SIG-M5 treated with dmso at 0.1 percent for 504 hours (cell line): ENCODE measurements around the gene MRPS14.
A peak's percentile ranks its signal among the peaks of the same experiment; 100 is the strongest.
"Not testable (repeated sequence)": the region's sequence is repeated elsewhere in the genome, so short reads cannot be mapped to it uniquely, and the experiment has no call there.

Source experiments
- DNase-seq: peaks from one replicate; lab custom pipeline; 2025; ENCODE audit not compliant: unreplicated experiment; lab: John Stamatoyannopoulos, UW

The MRPS14 gene

DNA sequence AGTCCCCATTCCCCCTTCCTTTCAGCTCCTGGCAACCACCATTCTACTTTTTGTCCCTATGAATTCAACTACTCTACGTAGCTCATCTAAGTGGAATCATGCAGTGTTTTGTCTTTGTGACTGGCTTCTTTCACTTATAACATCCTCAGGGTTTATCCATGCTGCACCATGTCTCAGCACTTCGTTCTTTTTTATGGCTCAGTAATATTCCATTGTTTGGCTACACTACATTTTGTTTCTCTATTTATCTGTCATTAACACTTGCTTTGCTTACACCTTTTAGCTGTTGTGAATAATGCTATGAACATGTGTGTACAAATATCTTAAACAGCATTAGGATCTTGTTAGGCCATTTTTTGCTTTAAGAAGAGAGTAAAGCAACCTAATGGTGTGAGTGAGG is 1.5 kb upstream of the MRPS14 start:
- no peak for DNase-seq

DNA sequence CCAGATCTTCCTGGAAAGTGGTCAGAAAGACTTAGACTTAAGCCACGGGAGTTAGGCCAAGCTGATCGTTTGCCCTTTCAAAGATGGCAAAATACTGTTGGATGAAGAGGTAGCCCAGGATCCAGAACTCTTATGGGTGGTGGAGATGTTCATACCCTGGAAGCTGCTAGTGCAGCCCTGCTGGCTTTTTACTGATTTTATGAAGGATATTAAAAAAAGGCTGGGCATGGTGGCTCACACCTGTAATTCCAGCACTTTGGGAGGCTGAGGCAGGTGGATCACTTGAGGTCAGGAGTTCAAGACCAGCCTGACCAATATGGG is 657 bp upstream of the MRPS14 start:
- DNase-seq: not testable (repeated sequence)

DNA sequence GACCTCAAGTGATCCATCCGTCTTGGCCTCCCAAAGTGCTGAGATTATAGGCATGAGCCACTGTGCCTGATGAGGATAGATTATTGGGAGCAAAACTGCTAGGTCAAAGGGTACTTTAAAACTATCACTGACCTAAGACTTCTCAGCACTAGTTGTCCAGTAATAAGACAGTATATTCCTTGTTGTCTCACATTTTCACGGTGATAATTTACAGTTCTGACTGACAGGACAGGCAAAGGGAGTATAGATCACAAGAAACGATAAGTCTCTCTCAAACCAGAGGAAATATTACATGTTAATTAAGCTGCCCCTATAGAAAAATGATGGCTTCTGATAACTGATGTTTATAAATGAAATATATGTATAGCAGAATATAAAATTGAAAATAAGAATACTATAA is 3.7 kb downstream of the MRPS14 start:
- DNase-seq: no peak

- DNase-seq: no peak
Observed at GRCh38 chr1:175015243-175015642, 8.0 kb downstream of the MRPS14 start.

GRCh38 chr1:175013445-175013844 is 9.8 kb downstream of the MRPS14 start:
- DNase-seq: no peak

- no peak for DNase-seq
Observed at GRCh38 chr1:175009532-175009931, 13.7 kb downstream of the MRPS14 start.

DNA sequence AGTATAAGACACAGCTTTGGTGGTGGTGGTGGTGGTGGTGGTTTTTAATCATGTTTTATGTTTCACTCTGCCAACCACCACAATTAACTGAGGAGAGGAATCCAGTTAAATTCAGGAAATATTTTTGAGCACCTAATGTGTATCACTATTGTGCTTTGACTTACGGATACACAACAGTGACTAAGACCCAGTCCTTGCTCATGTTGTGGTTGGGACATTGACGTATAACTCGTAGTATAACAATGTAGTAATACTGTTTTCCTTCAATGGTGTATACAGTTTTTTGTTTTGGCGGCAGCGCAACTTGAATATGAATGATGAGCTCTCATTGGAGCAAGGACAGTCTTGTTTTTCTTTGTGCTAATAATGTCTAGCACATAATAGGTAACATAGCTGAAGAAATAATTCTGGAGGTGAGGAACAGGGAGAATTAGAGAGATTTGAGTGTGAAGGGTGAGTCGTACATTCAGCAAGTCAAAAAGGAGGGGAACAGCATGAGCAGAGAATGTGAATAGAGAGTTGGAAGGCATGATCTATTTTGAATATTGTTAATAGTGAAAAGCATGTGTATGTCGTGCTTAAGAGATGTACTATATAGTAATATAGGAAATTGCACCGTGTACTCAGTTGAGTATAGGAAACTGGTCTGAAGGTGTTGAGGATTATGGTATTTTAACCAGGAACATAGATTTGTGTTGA is 18.0 kb downstream of the MRPS14 start:
- DNase-seq: no peak

GRCh38 chr1:175003521-175003920 is 19.7 kb downstream of the MRPS14 start:
- no peak for DNase-seq

DNA sequence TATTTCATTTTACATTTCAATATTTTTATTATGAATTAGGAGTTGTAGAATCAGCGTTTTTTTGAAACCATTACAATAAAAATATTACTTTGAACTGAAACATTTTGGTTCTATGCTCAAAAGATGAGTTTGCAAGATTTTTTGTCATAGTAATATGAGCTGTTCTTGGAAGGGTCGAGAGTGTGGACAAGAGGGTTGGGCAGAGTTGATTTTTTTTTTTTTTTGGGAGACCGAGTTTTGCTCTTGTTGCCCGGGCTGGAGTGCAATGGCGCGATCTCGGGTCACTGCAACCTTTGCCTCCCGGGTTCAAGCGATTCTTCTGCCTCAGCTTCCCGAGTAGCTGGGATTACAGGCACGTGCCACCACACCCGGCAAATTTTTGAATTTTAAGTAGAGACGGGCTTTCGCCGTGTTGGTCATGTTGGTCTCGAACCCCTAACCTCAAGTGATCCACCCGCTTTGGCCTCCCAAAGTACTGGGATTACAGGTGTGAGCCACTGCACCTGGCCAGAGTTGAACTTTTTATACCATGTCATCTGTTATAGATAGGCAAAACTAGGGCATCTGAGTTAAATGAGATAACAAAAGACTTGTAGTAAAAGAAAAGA is 20.2 kb downstream of the MRPS14 start:
- DNase-seq: no peak

GRCh38 chr1:175000697-175001187 is 22.5 kb downstream of the MRPS14 start:
- DNase-seq: peak; percentile 39

DNA sequence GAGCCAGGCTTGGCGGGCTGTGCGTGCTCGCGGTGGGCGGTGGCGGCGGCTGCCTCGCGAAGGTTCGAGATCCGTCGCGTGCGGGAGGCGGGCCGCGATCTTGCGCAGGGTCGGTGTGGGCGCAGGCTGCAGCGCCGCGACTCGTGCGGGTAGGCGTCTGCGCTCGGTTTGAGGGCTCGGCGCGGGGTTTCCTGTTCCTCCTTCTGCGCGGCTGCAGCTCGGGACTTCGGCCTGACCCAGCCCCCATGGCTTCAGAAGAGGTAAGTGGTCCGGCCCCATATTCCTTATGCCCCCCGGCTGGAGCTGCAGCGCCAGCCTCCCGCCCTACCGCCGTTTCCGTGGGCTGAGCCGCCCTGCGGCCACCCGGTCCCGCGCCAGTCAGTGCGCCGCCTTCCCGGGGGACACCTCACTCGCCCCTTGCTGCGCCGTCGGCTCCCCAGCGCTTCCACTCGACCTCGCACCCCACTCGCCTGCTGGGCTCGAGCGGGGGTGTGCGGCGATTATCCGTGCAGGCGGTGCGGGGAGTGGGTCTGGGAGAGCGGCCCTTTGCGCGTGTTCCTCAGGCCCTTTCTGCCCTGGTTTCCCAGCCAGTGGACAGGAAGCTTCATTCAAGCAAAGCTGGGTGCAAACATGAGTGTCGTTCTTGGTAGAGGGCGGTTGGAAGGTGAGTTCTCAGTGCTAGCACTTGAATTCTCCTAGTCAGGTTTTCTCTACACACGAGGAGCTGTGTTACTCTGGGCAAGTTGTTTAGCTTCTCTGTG is 23.1 kb downstream of the MRPS14 start, which contains the start of gene CACYBP:
Gene CACYBP, plus strand, starts transcription at position 12 of the 761 bp plus-strand sequence. Its CDS starts 234 bp downstream, at position 246.
- DNase-seq: peak; percentile 60

DNA sequence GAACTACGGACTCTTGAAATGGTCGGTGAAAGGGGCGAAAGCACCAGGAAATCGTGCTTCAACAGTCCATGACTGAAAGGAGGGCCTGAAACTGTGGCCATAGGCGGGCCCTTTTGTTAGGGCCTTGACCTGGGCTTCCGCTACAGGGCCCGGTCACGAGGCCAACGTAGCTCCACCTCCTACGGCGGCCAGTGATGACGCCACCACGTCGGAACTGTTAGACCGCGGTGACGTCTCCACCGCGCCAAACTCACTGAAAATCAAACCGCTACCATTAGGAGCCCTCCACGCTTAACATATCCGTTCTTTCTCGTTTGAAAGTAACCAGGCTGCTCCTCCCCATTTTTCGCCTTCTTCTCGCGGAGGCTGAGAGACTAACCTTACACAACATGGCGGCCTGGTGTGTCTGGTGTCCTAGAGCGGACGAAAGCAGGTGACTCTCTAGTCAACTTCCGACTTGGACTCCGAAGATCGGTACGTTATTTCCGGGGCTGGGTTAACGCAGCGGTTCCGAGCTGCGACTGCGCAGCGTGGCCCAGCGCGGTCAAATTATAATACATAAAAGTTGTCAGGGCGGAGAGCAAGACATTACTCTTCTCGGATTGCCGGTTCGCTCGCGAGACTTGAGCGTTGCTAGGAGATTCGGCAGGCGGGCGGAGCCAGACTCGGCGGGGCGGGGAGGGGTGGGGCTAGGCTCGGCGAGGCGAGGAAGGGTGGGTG is 23.8 kb downstream of the MRPS14 start:
- peak; percentile 99 for DNase-seq

- DNase-seq: peak; percentile 90
Observed at GRCh38 chr1:174998569-174999215, 24.5 kb downstream of the MRPS14 start.

DNA sequence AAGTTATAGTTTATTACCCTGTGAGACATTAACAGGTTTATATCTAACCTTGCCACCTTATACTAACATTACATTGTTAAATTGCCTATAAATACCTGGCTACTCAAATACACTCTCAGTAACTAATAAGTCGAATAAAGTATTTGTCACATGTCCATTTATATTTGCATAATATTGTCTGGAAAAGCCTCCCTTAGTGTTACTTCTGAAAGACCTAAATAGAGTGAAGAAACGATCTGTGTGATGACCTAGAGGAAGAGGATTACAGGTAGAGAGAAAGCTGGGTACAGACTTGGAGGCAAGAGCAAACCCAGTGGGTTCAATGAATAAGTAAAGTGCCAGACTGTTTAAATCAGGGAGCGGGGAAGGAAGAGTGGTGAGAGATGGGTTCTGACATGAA is 26.2 kb downstream of the MRPS14 start:
- no peak for DNase-seq

DNA sequence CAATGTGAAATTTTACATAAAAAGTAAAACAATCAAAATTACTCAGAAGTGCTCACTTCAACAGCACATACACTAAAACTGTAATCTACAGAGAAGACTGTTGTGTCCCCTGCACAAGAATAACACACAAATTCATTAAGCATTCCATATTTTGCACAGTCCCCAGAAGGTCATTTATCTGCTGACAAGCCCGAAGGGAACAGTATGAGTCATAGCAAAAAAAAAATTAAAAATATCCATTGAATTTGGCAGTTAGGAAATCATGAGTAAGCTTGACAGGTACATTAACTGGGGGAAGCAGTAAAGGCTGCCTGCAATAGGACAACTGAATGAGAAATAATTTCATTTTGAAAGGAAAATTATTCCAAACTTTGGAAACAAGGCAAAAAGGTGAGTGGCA is 26.7 kb downstream of the MRPS14 start:
- no peak for DNase-seq

GRCh38 chr1:174995916-174996315 is 27.3 kb downstream of the MRPS14 start:
- DNase-seq: no peak

DNA sequence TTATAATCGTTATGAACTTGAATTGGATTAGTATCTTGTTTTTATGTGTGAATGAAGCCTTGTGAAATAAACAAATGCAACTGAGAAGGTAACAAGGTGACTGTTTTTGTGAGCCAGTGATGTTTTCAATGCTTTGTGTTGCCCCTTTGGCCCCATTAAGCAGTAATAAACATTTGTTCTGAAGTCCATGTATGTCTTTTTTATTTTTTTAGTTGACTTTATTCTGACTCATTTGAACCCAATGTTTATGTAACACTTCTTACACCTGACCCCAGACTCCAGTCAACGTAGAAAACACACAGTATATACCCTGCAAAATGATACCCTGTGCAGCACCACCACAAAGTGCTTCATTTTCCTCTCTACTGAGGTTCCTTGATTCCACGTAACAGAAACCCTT is 28.1 kb downstream of the MRPS14 start:
- no peak for DNase-seq

DNA sequence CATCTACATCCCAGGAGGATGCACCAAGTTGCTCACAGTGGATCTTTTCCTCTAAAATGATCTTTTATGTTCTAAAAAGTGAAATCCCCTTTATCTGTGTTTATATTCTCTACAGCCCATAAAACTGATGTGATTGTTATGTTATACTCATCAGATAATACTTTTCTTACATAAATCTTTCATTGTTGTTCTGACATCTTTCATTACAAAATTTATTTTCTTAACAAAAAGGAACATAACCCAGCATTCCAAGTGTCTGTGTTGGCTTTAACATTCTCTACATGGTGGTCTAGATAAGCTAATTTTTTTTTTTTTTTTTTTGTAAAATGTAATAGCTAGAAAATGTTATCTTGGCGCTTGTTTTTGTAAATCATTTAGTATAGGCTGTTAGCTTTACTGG is 31.8 kb downstream of the MRPS14 start:
- no peak for DNase-seq

DNA sequence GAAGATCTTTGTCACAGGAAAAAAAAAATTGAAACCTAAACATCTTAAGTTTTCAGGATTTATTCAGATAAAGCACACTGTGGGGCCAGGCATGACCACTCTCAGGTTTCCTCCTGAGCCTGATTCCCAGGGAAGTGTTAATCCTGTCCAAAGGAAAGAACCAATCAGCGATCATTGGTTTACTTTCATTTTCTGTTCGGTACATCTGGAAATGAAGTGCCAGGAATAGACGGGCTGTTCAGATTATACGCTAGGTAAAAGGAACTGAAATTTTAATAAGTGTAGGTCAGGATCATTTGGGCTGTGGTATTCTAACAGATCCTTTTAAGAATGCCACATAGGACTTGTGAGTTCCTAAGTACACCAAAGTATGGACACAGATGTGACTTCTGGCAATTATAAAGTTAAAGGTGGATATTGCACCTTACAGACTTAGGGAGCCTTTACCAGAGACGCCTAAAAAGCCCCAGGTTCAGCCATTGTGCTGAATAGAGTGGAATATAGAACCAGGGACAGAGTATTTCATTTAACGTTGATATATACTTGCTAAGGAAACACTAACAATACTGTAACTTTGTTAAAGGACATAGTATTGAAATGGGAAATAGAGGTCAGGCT is 32.7 kb downstream of the MRPS14 start:
- peak; percentile 56 for DNase-seq

DNA sequence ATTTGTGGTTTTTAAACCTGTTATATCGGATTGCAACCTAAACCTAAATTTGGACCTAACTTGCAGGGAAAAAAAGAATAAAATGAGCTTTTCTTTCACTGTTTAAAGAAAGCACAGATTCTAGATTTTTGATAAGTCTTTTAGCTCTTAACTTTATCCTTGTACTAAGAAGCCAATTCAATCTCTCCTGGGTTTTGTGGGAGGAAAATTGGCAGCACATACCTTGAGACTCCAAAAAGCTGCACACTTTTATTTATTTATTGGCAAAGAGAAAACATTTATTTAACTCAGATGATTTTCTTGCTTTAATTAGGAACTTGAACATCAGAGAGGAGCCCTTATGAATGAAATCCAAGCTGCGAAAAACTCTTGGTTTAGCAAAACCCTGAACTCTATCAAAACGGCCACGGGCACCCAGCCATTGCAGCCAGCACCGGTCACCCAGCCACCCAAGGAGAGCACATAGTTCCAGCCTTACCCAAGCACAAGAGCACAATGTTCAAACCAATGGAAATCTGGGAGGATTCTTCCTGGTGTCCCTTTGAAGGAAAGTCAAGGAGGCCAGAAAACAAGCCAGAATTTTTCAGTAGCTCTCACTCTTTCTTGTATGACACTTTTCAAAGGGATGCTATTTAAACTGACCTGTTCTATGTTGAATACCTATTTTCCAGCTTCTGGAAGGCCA is 33.5 kb downstream of the MRPS14 start:
- no peak for DNase-seq
